ENCODE data around the gene COG3. TPM values are rescaled to one million over a fixed set of nuclear protein-coding genes. Genes with fewer than 3 reads are reported as not detected.

Gene COG3
- total and polyA plus RNA-seq, 2 donors, result 16.9 to 70.4 TPM

DNA sequence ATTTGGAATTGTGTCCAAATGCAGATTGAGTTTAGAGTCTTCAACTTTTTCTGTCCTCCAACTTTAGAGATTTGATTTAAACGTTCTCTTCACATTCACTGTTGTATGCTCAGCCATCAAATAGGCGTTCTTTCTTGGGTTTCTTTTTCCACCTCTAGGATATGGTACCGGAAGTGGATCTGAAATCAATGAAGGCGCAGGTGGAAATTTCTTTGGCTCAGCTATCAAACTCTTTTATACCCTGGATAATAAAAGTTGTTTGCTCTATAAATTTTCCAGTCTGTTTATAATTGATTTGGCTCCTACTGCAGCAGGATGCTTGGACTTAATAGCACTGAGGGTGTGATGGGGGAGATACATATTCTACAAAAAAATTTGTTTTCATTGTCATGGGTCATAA is 1.6 kb downstream of the COG3 start:
- Histone ChIP-seq H3K36me3 (ENCODE audit: insufficient read depth) (no peaks in the 10 kb centered on the region), H3K4me1 (ENCODE audit: insufficient read depth) (no peaks in the 10 kb centered on the region), H3K27ac (ENCODE audit: low read depth) (no peak overlapping the region), H3K4me3 (ENCODE audit: low read depth, low read length) (no peak overlapping the region)
- 83% methylated on average over 4 of the region's 4 CpGs for WGBS
- DNase-seq (ENCODE audit: extremely low spot score), result no peak

DNA sequence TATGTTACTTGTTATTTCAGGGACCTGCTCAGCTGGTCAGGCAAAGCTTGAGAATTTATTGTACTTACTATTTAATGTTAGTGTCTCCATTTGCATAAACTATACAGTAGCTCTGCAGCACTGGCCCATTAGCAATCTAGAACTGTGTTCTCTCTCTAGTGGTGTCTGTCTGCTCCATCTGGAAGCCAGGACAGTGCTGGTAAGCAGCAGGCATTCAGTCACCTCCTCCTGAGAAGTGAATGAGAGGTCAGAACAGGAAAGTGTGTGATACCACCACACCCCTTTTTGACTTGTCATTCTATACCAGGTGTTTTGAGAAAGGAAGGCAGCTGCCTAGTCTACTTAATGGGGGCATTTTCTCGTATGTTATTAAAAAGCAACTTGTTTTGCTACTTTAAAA is 3.9 kb downstream of the COG3 start:
- H3K27ac ChIP-seq (ENCODE audit: low read depth), result no peak overlapping the region
- no peaks in the 10 kb centered on the region for H3K36me3 ChIP-seq (ENCODE audit: insufficient read depth)
- no peaks in the 10 kb centered on the region for H3K4me1 ChIP-seq (ENCODE audit: insufficient read depth)
- no peak overlapping the region for H3K4me3 ChIP-seq (ENCODE audit: low read depth, low read length)
- 61% methylated on average over 1 of the region's 1 CpG for WGBS
- DNase-seq (ENCODE audit: extremely low spot score), result no peak

- no peak for DNase-seq (ENCODE audit: extremely low spot score)
- Histone ChIP-seq H3K4me3 (ENCODE audit: low read depth, low read length) (no peak overlapping the region), H3K36me3 (ENCODE audit: insufficient read depth) (no peaks in the 10 kb centered on the region), H3K4me1 (ENCODE audit: insufficient read depth) (no peaks in the 10 kb centered on the region), H3K27ac (ENCODE audit: low read depth) (no peak overlapping the region)
Observed at GRCh38 chr13:45472171-45472705, 7.5 kb downstream of the COG3 start.

- no peaks in the 10 kb centered on the region for H3K4me1 ChIP-seq (ENCODE audit: insufficient read depth)
- H3K4me3 ChIP-seq (ENCODE audit: low read depth, low read length), result no peak overlapping the region
- no peaks in the 10 kb centered on the region for H3K36me3 ChIP-seq (ENCODE audit: insufficient read depth)
- H3K27ac ChIP-seq (ENCODE audit: low read depth), result no peak overlapping the region
- WGBS, result 80% methylated on average over 2 of the region's 2 CpGs
- DNase-seq (ENCODE audit: extremely low spot score), result no peak
Observed at GRCh38 chr13:45473627-45474026, 8.9 kb downstream of the COG3 start.

GRCh38 chr13:45474584-45475454 is 10.1 kb downstream of the COG3 start:
- no peak overlapping the region for H3K4me3 ChIP-seq (ENCODE audit: low read depth, low read length)
- no peaks in the 10 kb centered on the region for H3K4me1 ChIP-seq (ENCODE audit: insufficient read depth)
- 95% methylated on average over 3 of the region's 3 CpGs for WGBS
- H3K36me3 ChIP-seq (ENCODE audit: insufficient read depth), result peaks cover 2% of the 10 kb centered on the region
- DNase-seq (ENCODE audit: extremely low spot score), result no peak
- no peak overlapping the region for H3K27ac ChIP-seq (ENCODE audit: low read depth)

GRCh38 chr13:45479661-45480060 is 14.9 kb downstream of the COG3 start:
- H3K36me3 ChIP-seq (ENCODE audit: insufficient read depth), result peaks cover 2% of the 10 kb centered on the region
- no peaks in the 10 kb centered on the region for H3K4me1 ChIP-seq (ENCODE audit: insufficient read depth)
- WGBS, result 81% methylated on average over 2 of the region's 2 CpGs
- no peak overlapping the region for H3K27ac ChIP-seq (ENCODE audit: low read depth)
- DNase-seq (ENCODE audit: extremely low spot score), result no peak
- H3K4me3 ChIP-seq (ENCODE audit: low read depth, low read length), result no peak overlapping the region

GRCh38 chr13:45481688-45482087 is 16.9 kb downstream of the COG3 start:
- no peak overlapping the region for H3K27ac ChIP-seq (ENCODE audit: low read depth)
- DNase-seq (ENCODE audit: extremely low spot score), result no peak
- peaks cover 2% of the 10 kb centered on the region for H3K36me3 ChIP-seq (ENCODE audit: insufficient read depth)
- no peak overlapping the region for H3K4me3 ChIP-seq (ENCODE audit: low read depth, low read length)
- WGBS, result 72% methylated on average over 1 of the region's 1 CpG
- no peaks in the 10 kb centered on the region for H3K4me1 ChIP-seq (ENCODE audit: insufficient read depth)

DNA sequence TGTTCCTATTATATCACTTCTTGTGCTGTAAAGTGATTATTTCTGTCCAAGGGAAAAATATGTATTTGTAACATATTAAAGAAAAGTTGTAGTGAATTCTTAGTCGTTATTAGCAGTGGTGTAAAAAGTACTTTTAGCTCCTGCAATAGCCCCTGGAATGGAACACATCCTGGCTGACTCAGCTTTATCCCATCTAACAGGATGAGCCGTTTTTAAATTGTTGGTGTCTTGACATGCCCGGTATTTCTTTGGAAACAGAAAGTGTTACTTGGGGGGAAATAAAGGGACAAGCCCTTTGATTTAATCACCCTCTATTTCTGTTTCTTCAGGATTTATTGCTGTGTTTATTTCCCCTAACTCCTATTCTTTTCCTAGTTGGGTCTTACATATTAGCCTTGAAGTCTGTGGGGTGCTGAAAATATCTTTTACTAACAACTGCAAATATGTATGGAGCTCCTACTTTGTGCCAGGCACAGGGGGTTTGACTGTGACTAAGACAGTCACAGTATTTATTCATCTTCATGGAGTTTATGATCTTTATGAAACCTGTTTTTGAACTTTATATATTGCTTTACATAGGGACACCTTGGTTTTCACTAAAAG is 17.9 kb downstream of the COG3 start:
- Histone ChIP-seq H3K4me1 (ENCODE audit: insufficient read depth) (no peaks in the 10 kb centered on the region), H3K36me3 (ENCODE audit: insufficient read depth) (peaks cover 4% of the 10 kb centered on the region), H3K27ac (ENCODE audit: low read depth) (no peak overlapping the region), H3K4me3 (ENCODE audit: low read depth, low read length) (no peak overlapping the region)
- DNase-seq (ENCODE audit: extremely low spot score), result no peak
- 52% methylated on average over 3 of the region's 3 CpGs for WGBS

GRCh38 chr13:45487604-45488003 is 22.9 kb downstream of the COG3 start:
- WGBS, result 99% methylated on average over 1 of the region's 1 CpG
- Histone ChIP-seq H3K4me1 (ENCODE audit: insufficient read depth) (no peaks in the 10 kb centered on the region), H3K4me3 (ENCODE audit: low read depth, low read length) (no peak overlapping the region), H3K27ac (ENCODE audit: low read depth) (no peak overlapping the region), H3K36me3 (ENCODE audit: insufficient read depth) (peaks cover 4% of the 10 kb centered on the region)
- DNase-seq (ENCODE audit: extremely low spot score), result no peak

DNA sequence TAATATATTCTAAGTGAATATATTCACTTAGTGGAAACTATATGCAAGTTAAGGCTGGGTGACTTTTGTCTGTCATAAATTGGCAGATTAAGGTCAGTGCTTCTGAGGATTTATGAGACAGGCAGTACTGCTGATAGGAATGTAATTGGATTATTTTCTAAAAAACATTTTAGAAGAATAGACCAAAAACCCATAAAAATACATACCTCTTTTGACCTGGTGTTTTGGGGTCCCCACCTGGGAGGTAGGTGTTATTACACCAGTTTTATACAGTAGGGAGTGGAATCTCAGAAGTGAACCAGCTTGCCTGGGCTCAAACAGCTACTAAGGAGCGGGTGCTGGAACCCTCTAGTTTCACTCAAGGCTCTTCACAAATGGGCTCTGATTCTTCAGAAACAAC is 25.3 kb downstream of the COG3 start:
- DNase-seq (ENCODE audit: extremely low spot score), result no peak
- no peak overlapping the region for H3K4me3 ChIP-seq (ENCODE audit: low read depth, low read length)
- H3K4me1 ChIP-seq (ENCODE audit: insufficient read depth), result no peaks in the 10 kb centered on the region
- 96% methylated on average over 1 of the region's 1 CpG for WGBS
- peaks cover 4% of the 10 kb centered on the region for H3K36me3 ChIP-seq (ENCODE audit: insufficient read depth)
- no peak overlapping the region for H3K27ac ChIP-seq (ENCODE audit: low read depth)

DNA sequence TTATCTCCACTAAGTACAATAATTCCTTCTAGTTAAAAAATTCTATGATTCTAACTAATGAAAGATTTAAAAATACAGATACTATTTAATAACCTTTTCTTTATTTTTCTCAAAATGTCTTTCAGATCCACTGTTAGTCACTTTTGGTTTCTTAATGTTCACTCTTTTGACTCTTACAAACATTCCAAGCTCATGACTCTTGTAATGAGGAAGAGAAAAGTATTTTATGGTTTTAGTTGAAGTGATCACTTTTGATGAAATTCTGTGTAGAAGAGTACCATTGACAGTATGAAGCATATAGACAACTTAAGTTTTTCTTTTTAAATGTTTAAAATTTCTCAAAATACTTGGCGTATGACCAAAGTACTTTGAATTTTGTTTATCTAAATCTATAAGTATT is 27.8 kb downstream of the COG3 start:
- peaks cover 5% of the 10 kb centered on the region for H3K36me3 ChIP-seq (ENCODE audit: insufficient read depth)
- H3K4me3 ChIP-seq (ENCODE audit: low read depth, low read length), result no peak overlapping the region
- no peak for DNase-seq (ENCODE audit: extremely low spot score)
- no peak overlapping the region for H3K27ac ChIP-seq (ENCODE audit: low read depth)
- no peaks in the 10 kb centered on the region for H3K4me1 ChIP-seq (ENCODE audit: insufficient read depth)
- WGBS, result 96% methylated on average over 1 of the region's 1 CpG

- no peak for DNase-seq (ENCODE audit: extremely low spot score)
- WGBS, result 91% methylated on average over 7 of the region's 7 CpGs
- Histone ChIP-seq H3K27ac (ENCODE audit: low read depth) (no peak overlapping the region), H3K4me3 (ENCODE audit: low read depth, low read length) (no peak overlapping the region), H3K4me1 (ENCODE audit: insufficient read depth) (no peaks in the 10 kb centered on the region), H3K36me3 (ENCODE audit: insufficient read depth) (peaks cover 3% of the 10 kb centered on the region)
Observed at GRCh38 chr13:45496942-45497341, 32.2 kb downstream of the COG3 start.

- Histone ChIP-seq H3K36me3 (ENCODE audit: insufficient read depth) (peaks cover 5% of the 10 kb centered on the region), H3K27ac (ENCODE audit: low read depth) (no peak overlapping the region), H3K4me3 (ENCODE audit: low read depth, low read length) (no peak overlapping the region), H3K4me1 (ENCODE audit: insufficient read depth) (no peaks in the 10 kb centered on the region)
- WGBS, result 63% methylated on average over 4 of the region's 4 CpGs
- DNase-seq (ENCODE audit: extremely low spot score), result no peak
Observed at GRCh38 chr13:45500492-45501174, 35.9 kb downstream of the COG3 start.

GRCh38 chr13:45501175-45501526 is 36.4 kb downstream of the COG3 start:
- Histone ChIP-seq H3K27ac (ENCODE audit: low read depth) (no peak overlapping the region), H3K4me1 (ENCODE audit: insufficient read depth) (no peaks in the 10 kb centered on the region), H3K36me3 (ENCODE audit: insufficient read depth) (peaks cover 4% of the 10 kb centered on the region), H3K4me3 (ENCODE audit: low read depth, low read length) (no peak overlapping the region)
- no peak for DNase-seq (ENCODE audit: extremely low spot score)
- 36% methylated on average over 1 of the region's 1 CpG for WGBS
